ENCODE data around the gene NCBP2L.

Gene NCBP2L

DNA sequence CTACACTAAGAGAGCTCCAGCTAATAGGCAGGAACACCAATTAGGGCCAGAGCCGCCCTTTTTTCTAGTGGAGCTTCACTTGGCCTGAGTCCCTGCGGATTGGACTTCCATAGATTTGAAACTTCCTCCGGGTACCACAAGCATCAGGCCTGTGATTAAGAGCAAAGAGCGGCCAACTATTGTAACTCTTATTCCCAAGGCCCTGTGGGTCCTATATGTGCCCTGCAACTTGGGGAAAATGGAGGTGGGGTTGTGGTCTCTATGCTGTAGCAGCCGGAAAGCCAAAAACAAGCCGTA lies at the start of gene NCBP2L:
Gene NCBP2L (plus strand): TSS at position 198 of the 297 bp plus-strand sequence. CDS start 16,488 bp downstream, outside the sequence.
- no peak for DNase-seq (ENCODE audit: extremely low spot score)
- ChIA-PET CTCF (interaction anchor here (0.7 to 9.4 kb wide), 28 partner anchors 8 to 879 kb away, joined by 3 to 222 read pairs (median 4); partner anchors contain the start of genes PRPS1 and RIPPLY1), POLR2A (no interaction called here)
- TF ChIP-seq CTCF (IDR thresholded peaks at IDR 0.05; ENCODE audit: control extremely low read depth, extremely low read depth, low read depth, missing control alignments), result no peak

DNA sequence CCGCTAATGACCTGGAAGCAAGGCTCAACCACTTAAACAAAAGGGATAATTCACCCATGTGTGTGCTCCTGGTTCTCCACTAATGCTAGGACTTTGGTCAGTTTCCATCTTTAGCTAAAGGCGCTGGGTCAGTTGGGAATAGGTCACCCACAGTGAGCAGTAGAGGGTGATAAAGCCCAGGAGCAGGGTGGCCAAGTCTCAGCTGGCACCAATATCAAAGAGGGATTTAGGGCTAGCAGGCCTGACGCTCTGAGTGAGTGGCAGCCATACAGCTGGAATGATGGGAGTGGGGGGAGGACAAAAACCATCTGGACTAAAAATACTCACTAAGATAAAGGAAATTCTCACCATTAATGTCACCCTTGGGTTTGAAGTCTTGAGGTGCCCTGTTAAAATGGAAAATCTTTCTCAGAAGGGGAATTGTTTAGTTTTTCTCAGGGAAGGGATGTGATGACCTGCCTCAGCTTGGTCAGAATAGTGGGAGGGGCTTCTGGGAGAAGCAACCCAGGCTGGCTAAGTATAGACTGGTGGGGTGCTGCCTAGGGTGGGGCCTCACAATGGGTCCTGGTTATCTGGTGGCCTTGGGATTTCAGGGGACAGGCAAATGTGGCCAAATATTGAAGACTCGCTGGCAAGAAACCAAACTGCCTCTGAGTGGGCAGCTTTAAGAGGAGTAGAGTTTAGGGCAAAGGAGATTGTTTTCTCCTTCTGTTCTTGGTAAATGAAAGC lies 49.0 kb upstream of the NCBP2L start:
- no peak for DNase-seq (ENCODE audit: extremely low spot score)
- POLR2A ChIA-PET, result interaction anchor here (2.7 kb wide), 1 partner anchor 12 kb away, joined by 14 read pairs; no protein-coding TSS in a partner anchor
- CTCF ChIA-PET, result interaction anchor here (1.2 to 2.5 kb wide), 5 partner anchors 10 to 55 kb away, joined by 3 to 28 read pairs (median 6); partner anchors contain the start of gene NCBP2L
- no peak for TF ChIP-seq CTCF (IDR thresholded peaks at IDR 0.05; ENCODE audit: control extremely low read depth, extremely low read depth, low read depth, missing control alignments)

DNA sequence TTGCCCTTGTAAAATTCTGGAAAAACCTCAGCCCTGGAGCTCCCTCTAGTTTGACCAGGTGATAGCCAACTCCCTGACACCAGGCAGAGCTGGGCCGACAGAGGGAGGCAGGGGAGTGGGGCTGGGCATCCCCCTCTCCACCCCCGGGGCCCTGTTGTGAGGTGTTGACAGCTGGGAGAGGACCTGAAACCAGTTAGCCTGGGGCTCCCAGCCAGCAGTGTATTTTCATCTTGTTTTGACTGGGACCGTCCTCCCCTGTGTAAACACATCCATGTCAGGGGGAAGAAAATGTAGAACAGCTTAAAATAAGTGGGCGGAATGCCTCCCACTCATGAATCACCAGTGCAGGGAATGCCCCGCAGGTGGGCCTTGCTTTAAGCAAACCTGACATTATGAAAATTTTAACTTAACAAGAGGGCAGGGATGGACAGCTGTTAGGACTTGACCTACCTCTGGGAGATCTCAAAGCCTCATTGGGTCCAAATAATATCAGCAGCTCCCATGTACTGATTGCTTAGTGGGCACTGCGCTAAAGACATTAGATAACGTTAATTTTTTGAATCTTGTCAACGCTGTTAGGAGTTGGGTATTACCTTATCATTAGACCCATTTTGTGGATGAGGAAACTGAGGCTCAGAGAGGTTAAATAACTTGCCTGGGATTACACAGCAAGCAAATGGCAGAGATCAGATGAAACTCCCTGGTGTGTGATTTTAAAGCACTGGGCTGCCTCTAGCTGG lies 47.8 kb upstream of the NCBP2L start:
- peak; percentile 39 for DNase-seq (ENCODE audit: extremely low spot score)
- no peak for TF ChIP-seq CTCF (IDR thresholded peaks at IDR 0.05; ENCODE audit: control extremely low read depth, extremely low read depth, low read depth, missing control alignments)
- CTCF ChIA-PET, result interaction anchor here (1.2 to 2.5 kb wide), 5 partner anchors 8 to 56 kb away, joined by 3 to 28 read pairs (median 6); no protein-coding TSS in a partner anchor
- POLR2A ChIA-PET, result interaction anchor here (2.7 kb wide), 1 partner anchor 14 kb away, joined by 14 read pairs; no protein-coding TSS in a partner anchor

DNA sequence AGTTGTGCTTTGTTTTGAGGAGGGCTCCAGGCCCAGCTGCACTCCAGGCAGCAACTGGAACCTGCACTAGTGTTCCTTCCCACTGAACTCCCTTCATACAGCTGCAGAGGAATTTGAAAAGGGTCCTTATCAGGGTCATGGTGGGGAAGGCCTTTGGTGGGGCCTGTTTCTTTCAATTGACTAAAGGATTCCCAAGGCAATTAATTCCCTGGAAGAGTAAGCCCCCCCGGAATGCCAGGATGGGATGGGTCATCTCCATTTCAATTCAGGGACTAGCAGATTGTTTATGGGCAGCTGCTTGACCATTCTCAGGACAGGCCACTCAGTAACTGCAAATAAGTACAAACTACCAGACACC lies 47.3 kb upstream of the NCBP2L start:
- CTCF ChIA-PET, result interaction anchor here (1.8 to 2.5 kb wide), 2 partner anchors 9 to 12 kb away, joined by 4 to 28 read pairs; no protein-coding TSS in a partner anchor
- POLR2A ChIA-PET, result interaction anchor here (2.7 kb wide), 1 partner anchor 14 kb away, joined by 14 read pairs; no protein-coding TSS in a partner anchor
- no peak for TF ChIP-seq CTCF (IDR thresholded peaks at IDR 0.05; ENCODE audit: control extremely low read depth, extremely low read depth, low read depth, missing control alignments)
- no peak for DNase-seq (ENCODE audit: extremely low spot score)

DNA sequence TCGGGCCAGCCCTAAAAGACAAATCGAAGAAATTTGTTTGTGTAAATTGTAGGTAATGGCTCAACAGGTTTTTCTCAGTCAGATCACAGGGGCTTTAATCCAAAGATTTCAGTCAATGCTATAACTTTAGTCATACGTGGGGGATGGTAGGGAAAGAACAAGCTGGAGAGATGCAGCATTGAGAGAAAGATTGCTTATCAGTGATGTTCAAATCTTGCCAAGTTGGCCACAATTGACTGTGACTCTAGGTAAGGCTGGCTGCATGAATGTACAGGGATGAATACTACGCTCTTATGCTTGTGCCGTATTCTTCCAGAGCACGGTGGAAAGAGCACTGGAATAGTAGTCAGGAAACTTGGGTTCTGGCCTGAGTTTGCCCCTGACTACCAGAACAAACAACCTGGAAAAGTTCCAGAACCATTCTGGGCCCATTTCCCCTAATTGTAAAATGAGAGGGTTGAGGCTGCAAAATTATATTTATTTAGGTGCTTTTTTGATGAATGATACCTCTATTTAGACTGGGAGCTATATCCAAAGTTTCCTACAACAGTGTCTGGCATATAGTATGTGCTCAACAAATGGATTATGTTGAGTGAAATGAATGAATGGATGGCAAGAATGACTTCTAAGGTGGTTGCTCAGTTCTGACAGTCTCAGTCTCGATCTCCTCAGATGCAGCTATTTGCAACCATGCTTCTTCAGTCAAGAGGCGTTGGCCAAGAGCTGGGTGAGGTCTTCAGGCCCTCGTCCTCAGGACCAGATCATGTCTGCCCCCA lies 46.4 kb upstream of the NCBP2L start:
- no peak for TF ChIP-seq CTCF (IDR thresholded peaks at IDR 0.05; ENCODE audit: control extremely low read depth, extremely low read depth, low read depth, missing control alignments)
- ChIA-PET CTCF (interaction anchor here (1.3 to 1.9 kb wide), 4 partner anchors 12 to 58 kb away, joined by 3 to 7 read pairs (median 5); partner anchors contain the start of gene NCBP2L), POLR2A (no interaction called here)
- no peak for DNase-seq (ENCODE audit: extremely low spot score)

All from GM10248 (cell line).